WTC11 (cell line): ENCODE data around the gene NFU1. TPM values are rescaled to one million over a fixed set of nuclear protein-coding genes. Genes with fewer than 3 reads are reported as not detected.

Experiments
- ATF2 ChIP-seq: sonication (generic); formaldehyde crosslinking; IDR thresholded peaks from 2 replicates; pipeline ENCODE4 v1.8.1; 2022; ENCODE audit warnings: low read depth, missing genetic modification reagents, borderline replicate concordance
- ATF6 ChIP-seq: sonication (generic); formaldehyde crosslinking; IDR thresholded peaks from 2 replicates; pipeline ENCODE4 v1.8.1; 2023; ENCODE audit warnings: mild to moderate bottlenecking, missing genetic modification reagents
- E2F4 ChIP-seq: sonication (generic); formaldehyde crosslinking; IDR thresholded peaks from 2 replicates; pipeline ENCODE4 v1.8.1; 2022; ENCODE audit warnings: low read depth, mild to moderate bottlenecking, moderate library complexity, missing genetic modification reagents, borderline replicate concordance
- ELF4 ChIP-seq: sonication (generic); formaldehyde crosslinking; IDR thresholded peaks from 2 replicates; pipeline ENCODE4 v1.8.1; 2022; ENCODE audit warnings: low read depth, mild to moderate bottlenecking, moderate library complexity, missing genetic modification reagents
- FOXK1 ChIP-seq: sonication (generic); formaldehyde crosslinking; IDR thresholded peaks from 2 replicates; pipeline ENCODE4 v1.8.0; 2022; ENCODE audit warnings: mild to moderate bottlenecking, moderate library complexity, missing genetic modification reagents
- FOXP1 ChIP-seq: sonication (generic); formaldehyde crosslinking; IDR thresholded peaks from 2 replicates; pipeline ENCODE4 v1.8.0; 2022; ENCODE audit warnings: missing genetic modification reagents, mild to moderate bottlenecking, moderate library complexity, borderline replicate concordance
- GTF2I ChIP-seq: fragments of 250-450 bp; sonication (Bioruptor Pico); conservative IDR thresholded peaks from 2 replicates; pipeline ENCODE4 v1.4.0; 2021; ENCODE audit warnings: mild to moderate bottlenecking
- HMGXB4 ChIP-seq: sonication (generic); formaldehyde crosslinking; IDR thresholded peaks from 2 replicates; pipeline ENCODE4 v1.8.1; 2023; ENCODE audit warnings: mild to moderate bottlenecking, moderate library complexity, missing genetic modification reagents
- JAZF1 ChIP-seq: fragments of 250-450 bp; sonication (Bioruptor Pico); IDR thresholded peaks from 2 replicates; pipeline ENCODE4 v1.9.0; 2021; ENCODE audit warnings: moderate library complexity, mild to moderate bottlenecking, inconsistent platforms
- MAX ChIP-seq: sonication (generic); formaldehyde crosslinking; IDR thresholded peaks from 2 replicates; pipeline ENCODE4 v1.8.0; 2022; ENCODE audit warnings: mild to moderate bottlenecking, missing genetic modification reagents
- MXD4 ChIP-seq: fragments of 250-450 bp; sonication (Bioruptor Pico); IDR thresholded peaks from 2 replicates; pipeline ENCODE4 v1.8.0; 2021; ENCODE audit warnings: mild to moderate bottlenecking, moderate library complexity, borderline replicate concordance
- MYBL2 ChIP-seq: sonication (generic); formaldehyde crosslinking; IDR thresholded peaks from 2 replicates; pipeline ENCODE4 v1.8.1; 2023; ENCODE audit warnings: mild to moderate bottlenecking, moderate library complexity, missing genetic modification reagents
- NR3C1 ChIP-seq: sonication (generic); formaldehyde crosslinking; conservative IDR thresholded peaks from 2 replicates; pipeline ENCODE4 v1.8.1; 2023; ENCODE audit warnings: low read depth, mild to moderate bottlenecking, missing genetic modification reagents
- PREB ChIP-seq: sonication (generic); formaldehyde crosslinking; IDR thresholded peaks from 2 replicates; pipeline ENCODE4 v1.8.1; 2022; ENCODE audit warnings: mild to moderate bottlenecking, missing genetic modification reagents, moderate library complexity, borderline replicate concordance
- TCF7 ChIP-seq: sonication (generic); formaldehyde crosslinking; IDR thresholded peaks from 2 replicates; pipeline ENCODE4 v1.8.0; 2022; ENCODE audit warnings: mild to moderate bottlenecking, low read depth, missing genetic modification reagents, moderate library complexity
- ZNF138 ChIP-seq: sonication (generic); formaldehyde crosslinking; conservative IDR thresholded peaks from 2 replicates; pipeline ENCODE4 v1.8.1; 2022; ENCODE audit warnings: mild to moderate bottlenecking, moderate library complexity, missing genetic modification reagents
- ZNF281 ChIP-seq: sonication (generic); formaldehyde crosslinking; IDR thresholded peaks from 2 replicates; pipeline ENCODE4 v1.8.0; 2023; ENCODE audit warnings: mild to moderate bottlenecking, missing genetic modification reagents
- ZNF416 ChIP-seq: fragments of 250-450 bp; sonication (Bioruptor Pico); IDR thresholded peaks from 2 replicates; pipeline ENCODE4 v1.9.0; 2021; ENCODE audit warnings: mild to moderate bottlenecking, inconsistent platforms
- total RNA-seq: library from RNA; stranded (reverse); gene quantifications from 3 replicates; pipeline ENCODE4 v1.2.3, GENCODE V29; 2021
- TF ChIP-seq, protein P1 (sequence below): sonication (generic); formaldehyde crosslinking; IDR thresholded peaks from 2 replicates; pipeline ENCODE4 v1.8.1; 2023; ENCODE audit warnings: mild to moderate bottlenecking, missing genetic modification reagents, moderate library complexity
- TF ChIP-seq, protein P2 (sequence below): sonication (generic); formaldehyde crosslinking; IDR thresholded peaks from 2 replicates; pipeline ENCODE4 v1.8.0; 2022; ENCODE audit warnings: mild to moderate bottlenecking, missing genetic modification reagents
- TF ChIP-seq, protein P3 (sequence below): sonication (generic); formaldehyde crosslinking; IDR thresholded peaks from 2 replicates; pipeline ENCODE4 v1.8.1; 2023; ENCODE audit warnings: mild to moderate bottlenecking, missing genetic modification reagents
- TF ChIP-seq, protein P4 (sequence below): sonication (generic); formaldehyde crosslinking; conservative IDR thresholded peaks from 2 replicates; pipeline ENCODE4 v1.8.1; 2022; ENCODE audit warnings: mild to moderate bottlenecking, missing genetic modification reagents

Gene NFU1
- total RNA-seq, 1 experiment from 2014 or later = 39.3 TPM

- TF ChIP-seq PREB = 0 out of 2 replicates have a peak, but pooled peaks have one; percentile 35
- TF ChIP-seq ATF2 (CRISPR knock-in tag) = no peak
- TF ChIP-seq, protein P1, sequence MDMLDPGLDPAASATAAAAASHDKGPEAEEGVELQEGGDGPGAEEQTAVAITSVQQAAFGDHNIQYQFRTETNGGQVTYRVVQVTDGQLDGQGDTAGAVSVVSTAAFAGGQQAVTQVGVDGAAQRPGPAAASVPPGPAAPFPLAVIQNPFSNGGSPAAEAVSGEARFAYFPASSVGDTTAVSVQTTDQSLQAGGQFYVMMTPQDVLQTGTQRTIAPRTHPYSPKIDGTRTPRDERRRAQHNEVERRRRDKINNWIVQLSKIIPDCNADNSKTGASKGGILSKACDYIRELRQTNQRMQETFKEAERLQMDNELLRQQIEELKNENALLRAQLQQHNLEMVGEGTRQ = no peak
- no peak for TF ChIP-seq GTF2I (CRISPR knock-in tag)
- no peak for TF ChIP-seq ZNF281 (CRISPR knock-in tag)
- TF ChIP-seq, protein P2, sequence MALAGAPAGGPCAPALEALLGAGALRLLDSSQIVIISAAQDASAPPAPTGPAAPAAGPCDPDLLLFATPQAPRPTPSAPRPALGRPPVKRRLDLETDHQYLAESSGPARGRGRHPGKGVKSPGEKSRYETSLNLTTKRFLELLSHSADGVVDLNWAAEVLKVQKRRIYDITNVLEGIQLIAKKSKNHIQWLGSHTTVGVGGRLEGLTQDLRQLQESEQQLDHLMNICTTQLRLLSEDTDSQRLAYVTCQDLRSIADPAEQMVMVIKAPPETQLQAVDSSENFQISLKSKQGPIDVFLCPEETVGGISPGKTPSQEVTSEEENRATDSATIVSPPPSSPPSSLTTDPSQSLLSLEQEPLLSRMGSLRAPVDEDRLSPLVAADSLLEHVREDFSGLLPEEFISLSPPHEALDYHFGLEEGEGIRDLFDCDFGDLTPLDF (CRISPR knock-in tag) = no peak
- no peak for TF ChIP-seq MYBL2
- TF ChIP-seq TCF7 (CRISPR knock-in tag) = no peak
- no peak for TF ChIP-seq JAZF1 (CRISPR knock-in tag)
- TF ChIP-seq ZNF138 (CRISPR knock-in tag) = no peak
- TF ChIP-seq FOXK1 (CRISPR knock-in tag) = no peak
- TF ChIP-seq ATF6 (CRISPR knock-in tag) = no peak
- peak; percentile 74; the same call in 1 of the 2 replicates for TF ChIP-seq ZNF416 (CRISPR knock-in tag)
- TF ChIP-seq ELF4 = 0 out of 2 replicates have a peak, but pooled peaks have one; percentile 38
- no peak for TF ChIP-seq NR3C1 (CRISPR knock-in tag)
- TF ChIP-seq MXD4 (CRISPR knock-in tag) = no peak
- TF ChIP-seq E2F4 (CRISPR knock-in tag) = no peak
- 0 out of 2 replicates have a peak, but pooled peaks have one; percentile 60 for TF ChIP-seq MAX (CRISPR knock-in tag)
- peak; percentile 69; the same call in 1 of the 2 replicates for TF ChIP-seq FOXP1
- TF ChIP-seq HMGXB4 = peak; percentile 74; the same call in 1 of the 2 replicates
- TF ChIP-seq, protein P3, sequence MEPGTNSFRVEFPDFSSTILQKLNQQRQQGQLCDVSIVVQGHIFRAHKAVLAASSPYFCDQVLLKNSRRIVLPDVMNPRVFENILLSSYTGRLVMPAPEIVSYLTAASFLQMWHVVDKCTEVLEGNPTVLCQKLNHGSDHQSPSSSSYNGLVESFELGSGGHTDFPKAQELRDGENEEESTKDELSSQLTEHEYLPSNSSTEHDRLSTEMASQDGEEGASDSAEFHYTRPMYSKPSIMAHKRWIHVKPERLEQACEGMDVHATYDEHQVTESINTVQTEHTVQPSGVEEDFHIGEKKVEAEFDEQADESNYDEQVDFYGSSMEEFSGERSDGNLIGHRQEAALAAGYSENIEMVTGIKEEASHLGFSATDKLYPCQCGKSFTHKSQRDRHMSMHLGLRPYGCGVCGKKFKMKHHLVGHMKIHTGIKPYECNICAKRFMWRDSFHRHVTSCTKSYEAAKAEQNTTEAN (CRISPR knock-in tag) = no peak
- TF ChIP-seq, protein P4, sequence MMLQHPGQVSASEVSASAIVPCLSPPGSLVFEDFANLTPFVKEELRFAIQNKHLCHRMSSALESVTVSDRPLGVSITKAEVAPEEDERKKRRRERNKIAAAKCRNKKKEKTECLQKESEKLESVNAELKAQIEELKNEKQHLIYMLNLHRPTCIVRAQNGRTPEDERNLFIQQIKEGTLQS = no peak
These were observed at the start of gene NFU1 (continued) for GRCh38 chr2:69436938-69437750.
